ENCODE results near the gene ADSL.

Gene ADSL

DNA sequence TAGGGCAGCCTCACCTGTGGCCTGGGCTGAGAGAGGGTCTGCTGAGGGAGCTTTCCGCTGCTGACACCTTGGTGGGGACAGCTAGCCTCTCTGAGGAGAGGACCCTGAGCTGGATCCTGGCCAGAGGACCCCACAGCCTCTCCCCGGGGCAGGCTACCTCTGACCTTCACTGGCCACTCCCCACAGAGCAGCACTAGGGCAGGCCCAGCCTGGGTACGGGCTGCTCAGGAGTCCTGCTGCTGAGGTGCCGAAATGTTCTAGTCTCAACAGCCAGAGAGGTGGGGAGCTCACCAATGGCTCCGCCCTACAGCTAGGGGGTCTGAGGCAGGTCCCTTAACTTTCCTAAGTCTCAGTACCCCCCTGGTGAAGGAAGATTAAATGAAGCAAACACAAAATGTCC, 71.6 kb downstream of the ADSL start:
- TF ChIP-seq CTCF (IDR thresholded peaks at IDR 0.05; ENCODE audit: low read depth, low read length): no peak
- H3K4me3 ChIP-seq (replicated peaks in 1 of 2; ENCODE audit: low read depth in 2 of 2, low read length in 2 of 2): no peak overlapping the region
- DNase-seq (ENCODE audit: low read depth in 2 of 2): no peak

DNA sequence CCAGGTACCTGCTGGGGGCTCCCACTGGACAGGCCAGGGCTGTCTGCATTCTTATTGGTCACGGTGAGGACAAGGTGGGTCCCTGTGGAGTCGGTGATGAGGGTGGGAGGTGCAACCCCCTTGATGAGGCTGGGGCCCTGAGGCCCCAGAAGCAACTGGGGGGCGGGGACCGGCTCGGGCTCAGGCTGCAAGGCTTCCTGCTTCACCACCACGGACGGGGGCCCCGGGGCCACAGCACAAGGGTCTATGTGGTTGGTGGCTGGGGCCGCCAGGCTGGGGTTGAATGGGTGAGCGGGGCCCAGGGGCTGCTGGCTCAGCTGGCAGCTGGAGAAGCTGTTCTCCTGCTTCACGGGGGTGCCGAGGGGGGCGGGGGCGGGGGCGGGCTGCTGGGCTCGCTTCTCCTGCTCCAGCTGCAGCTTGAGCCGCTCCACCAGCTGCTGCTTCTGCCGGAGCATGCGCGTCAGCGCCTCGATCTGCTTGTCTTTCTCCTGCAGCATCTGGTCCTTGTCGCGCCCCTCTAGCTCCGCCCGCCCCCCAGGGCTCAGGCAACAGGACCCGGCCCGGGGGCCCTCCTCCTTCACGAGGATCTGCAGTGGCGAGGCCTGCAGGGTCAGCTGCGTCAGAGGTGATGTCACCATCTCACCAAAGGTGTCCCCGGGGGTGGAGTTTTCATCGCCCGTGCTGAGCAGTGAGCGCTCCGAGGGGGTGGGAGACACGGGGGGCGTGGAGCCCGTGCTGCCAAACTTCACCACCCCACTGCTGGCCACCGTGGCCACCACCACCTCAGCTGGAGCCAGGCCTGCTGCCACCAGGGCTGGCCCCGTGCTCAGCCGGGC, 72.3 kb downstream of the ADSL start:
- no peak for TF ChIP-seq CTCF (IDR thresholded peaks at IDR 0.05; ENCODE audit: low read depth, low read length)
- DNase-seq (ENCODE audit: low read depth in 2 of 2): no peak
- no peak overlapping the region for H3K4me3 ChIP-seq (replicated peaks in 1 of 2; ENCODE audit: low read depth in 2 of 2, low read length in 2 of 2)

DNA sequence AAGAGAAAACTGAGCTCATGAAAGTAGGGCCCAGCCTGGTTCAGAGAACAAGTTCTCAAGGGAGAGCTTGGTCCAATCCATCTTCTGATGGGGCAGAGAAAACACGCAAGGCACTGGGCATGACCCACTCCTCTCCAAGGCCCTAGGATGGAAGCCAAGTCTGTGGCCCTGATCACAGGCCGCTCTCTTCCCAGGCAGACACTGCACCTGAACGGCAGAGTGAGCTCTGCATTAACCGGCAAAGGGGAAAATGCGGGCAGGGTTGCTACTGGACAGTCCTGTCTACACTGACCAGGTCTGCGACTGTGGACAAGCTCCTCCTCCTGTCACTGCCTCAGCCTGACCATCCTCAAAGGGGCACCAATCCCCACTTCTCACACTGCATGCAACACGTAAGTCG, 73.4 kb downstream of the ADSL start:
- TF ChIP-seq CTCF (IDR thresholded peaks at IDR 0.05; ENCODE audit: low read depth, low read length): no peak
- H3K4me3 ChIP-seq (replicated peaks in 1 of 2; ENCODE audit: low read depth in 2 of 2, low read length in 2 of 2): no peak overlapping the region
- no peak for DNase-seq (ENCODE audit: low read depth in 2 of 2)

GRCh38 chr22:40420341-40421081, 74.2 kb downstream of the ADSL start:
- no peak for TF ChIP-seq CTCF (IDR thresholded peaks at IDR 0.05; ENCODE audit: low read depth, low read length)
- no peak overlapping the region for H3K4me3 ChIP-seq (replicated peaks in 1 of 2; ENCODE audit: low read depth in 2 of 2, low read length in 2 of 2)
- DNase-seq (ENCODE audit: low read depth in 2 of 2): no peak

DNA sequence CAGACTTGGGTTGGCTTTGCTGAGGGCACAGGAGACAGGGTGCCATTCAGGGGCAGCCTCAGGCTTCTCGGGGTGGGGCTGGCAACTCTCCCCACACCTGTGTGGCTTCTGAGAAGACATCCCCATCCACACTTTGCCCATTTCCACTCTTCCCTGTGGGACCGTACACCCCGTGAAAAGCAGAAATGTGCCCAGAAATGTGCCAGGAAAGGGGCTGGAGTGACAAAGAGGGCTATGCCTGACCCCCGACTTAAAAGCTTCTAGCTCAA, 74.7 kb downstream of the ADSL start:
- no peak for TF ChIP-seq CTCF (IDR thresholded peaks at IDR 0.05; ENCODE audit: low read depth, low read length)
- DNase-seq (ENCODE audit: low read depth in 2 of 2): no peak
- H3K4me3 ChIP-seq (replicated peaks in 1 of 2; ENCODE audit: low read depth in 2 of 2, low read length in 2 of 2): no peak overlapping the region

DNA sequence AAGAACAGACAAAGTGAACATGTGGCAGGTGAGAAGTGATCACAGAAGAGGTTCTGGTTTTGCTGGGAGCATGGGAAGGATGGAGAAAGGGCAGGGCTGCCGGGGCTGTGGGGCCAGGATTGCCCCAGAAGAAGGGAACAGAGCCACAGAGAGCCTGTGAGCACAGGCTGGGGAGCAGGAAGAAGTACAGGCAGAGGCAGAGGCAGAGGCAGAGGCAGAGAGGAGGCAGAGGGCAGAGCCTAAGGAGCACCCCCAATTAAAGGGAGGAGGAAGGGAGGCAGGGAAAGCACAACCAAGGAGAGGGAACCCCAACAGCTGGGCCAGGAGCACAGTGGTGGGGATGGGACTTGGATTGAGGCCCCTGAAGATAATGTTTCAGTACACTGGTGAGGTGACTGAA, 75.6 kb downstream of the ADSL start:
- H3K4me3 ChIP-seq (replicated peaks in 1 of 2; ENCODE audit: low read depth in 2 of 2, low read length in 2 of 2): no peak overlapping the region
- no peak for TF ChIP-seq CTCF (IDR thresholded peaks at IDR 0.05; ENCODE audit: low read depth, low read length)
- no peak for DNase-seq (ENCODE audit: low read depth in 2 of 2)
